Fibroblast of villous mesenchyme (primary cell): ENCODE results near the gene ATG9B. TPM values are rescaled to one million over a fixed set of nuclear protein-coding genes. Genes with fewer than 3 reads are reported as not detected.

Experiments used
- DNase-seq: peaks from one replicate; pipeline ENCODE4 v3.0.0-alpha.2; 2010; ENCODE audit warnings: low read depth
- H3K4me3 ChIP-seq: 2 replicates; pipeline ENCODE4 v1.5.1; 2011; ENCODE audit warnings: low read depth, mild to moderate bottlenecking, low read length
- total RNA-seq: library from RNA; depleted of rRNA; stranded (reverse); fragments of >200 nt; gene quantifications from 2 replicates; pipeline ENCODE4 v1.2.3, GENCODE V29; 2012
- TF ChIP-seq, protein P1 (sequence below): IDR thresholded peaks from 2 replicates; pipeline ENCODE4 v1.5.1; 2012; ENCODE audit warnings: low read depth, mild to moderate bottlenecking, low read length; ENCODE audit not compliant: insufficient read depth

Gene ATG9B
- total RNA-seq, 1 donor = under 0.01 TPM

DNA sequence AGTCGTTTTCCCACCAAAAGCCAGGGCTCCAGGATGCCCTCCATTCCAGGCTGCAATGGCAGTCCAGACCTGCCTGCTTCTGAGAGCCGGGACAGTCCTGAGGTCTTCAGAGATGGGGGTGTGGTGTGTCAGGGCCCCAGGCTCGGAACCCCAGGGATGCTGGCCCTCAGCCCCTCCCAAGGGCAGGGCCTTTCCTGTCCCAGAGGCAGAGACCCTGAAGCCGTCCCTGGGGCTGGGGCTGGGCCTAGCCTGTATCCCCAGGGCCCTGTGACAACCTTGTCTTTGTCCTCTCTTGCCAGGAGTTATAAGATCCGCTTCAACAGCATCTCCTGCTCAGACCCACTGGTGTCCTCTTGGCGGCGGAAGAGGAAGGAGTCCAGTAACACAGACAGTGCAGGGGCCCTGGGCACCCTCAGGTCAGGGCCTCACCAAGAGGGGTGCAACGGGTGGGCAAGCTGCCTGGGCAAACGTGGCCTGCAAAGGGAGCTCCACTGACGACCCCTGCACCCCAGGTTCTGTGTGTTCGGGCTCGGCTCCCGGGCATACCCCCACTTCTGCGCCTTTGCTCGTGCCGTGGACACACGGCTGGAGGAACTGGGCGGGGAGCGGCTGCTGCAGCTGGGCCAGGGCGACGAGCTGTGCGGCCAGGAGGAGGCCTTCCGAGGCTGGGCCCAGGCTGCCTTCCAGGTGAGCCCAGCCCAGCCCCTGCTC is 17.5 kb downstream of the ATG9B start:
- no peak overlapping the region for H3K4me3 ChIP-seq
- TF ChIP-seq, protein P1, sequence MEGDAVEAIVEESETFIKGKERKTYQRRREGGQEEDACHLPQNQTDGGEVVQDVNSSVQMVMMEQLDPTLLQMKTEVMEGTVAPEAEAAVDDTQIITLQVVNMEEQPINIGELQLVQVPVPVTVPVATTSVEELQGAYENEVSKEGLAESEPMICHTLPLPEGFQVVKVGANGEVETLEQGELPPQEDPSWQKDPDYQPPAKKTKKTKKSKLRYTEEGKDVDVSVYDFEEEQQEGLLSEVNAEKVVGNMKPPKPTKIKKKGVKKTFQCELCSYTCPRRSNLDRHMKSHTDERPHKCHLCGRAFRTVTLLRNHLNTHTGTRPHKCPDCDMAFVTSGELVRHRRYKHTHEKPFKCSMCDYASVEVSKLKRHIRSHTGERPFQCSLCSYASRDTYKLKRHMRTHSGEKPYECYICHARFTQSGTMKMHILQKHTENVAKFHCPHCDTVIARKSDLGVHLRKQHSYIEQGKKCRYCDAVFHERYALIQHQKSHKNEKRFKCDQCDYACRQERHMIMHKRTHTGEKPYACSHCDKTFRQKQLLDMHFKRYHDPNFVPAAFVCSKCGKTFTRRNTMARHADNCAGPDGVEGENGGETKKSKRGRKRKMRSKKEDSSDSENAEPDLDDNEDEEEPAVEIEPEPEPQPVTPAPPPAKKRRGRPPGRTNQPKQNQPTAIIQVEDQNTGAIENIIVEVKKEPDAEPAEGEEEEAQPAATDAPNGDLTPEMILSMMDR = no peak
- no peak for DNase-seq

DNA sequence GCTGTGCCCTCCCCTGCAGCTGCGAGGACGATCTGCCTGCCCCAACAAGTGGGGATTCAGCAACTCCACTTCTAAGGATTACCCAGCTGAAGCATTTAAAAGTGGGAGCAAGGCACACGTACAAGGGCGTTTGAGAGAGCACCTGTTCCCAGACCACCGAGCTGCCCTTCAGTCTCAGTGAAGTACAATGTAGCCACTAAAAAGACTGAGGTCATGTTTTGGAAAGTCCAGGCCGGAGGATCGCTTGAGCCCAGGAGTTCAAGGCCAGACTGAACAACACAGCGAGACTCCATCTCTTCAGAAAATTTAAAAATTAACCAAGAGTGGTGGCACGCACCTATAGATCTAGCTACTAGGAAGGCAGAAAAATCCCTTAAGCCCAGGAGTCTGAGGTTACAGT is 18.7 kb downstream of the ATG9B start:
- no peak overlapping the region for H3K4me3 ChIP-seq
- TF ChIP-seq, protein P1 = no peak

DNA sequence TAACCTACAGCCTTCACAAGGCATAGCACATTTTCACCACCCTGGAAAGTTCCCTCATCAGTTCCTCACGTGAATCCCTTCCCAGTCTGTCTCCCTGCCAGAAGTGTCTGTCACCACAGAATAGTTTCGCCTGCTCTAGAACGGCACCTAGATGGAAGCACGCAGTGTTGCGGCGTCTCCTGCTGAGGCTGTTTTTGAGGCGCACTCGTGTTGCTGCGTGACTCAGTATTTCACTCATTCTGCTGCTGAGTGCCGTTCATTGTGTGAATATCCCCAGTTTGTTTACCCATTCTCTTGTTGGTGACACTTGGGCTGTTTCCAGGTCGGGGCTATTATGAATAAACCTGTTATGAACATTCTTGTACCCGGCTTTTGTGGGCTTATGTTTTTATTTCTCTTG is 20.7 kb downstream of the ATG9B start:
- H3K4me3 ChIP-seq = no peak overlapping the region
- no peak for DNase-seq
- TF ChIP-seq, protein P1 = no peak

More for the DNA sequence above, 18.7 kb downstream of the ATG9B start:
- no peak for DNase-seq

DNA sequence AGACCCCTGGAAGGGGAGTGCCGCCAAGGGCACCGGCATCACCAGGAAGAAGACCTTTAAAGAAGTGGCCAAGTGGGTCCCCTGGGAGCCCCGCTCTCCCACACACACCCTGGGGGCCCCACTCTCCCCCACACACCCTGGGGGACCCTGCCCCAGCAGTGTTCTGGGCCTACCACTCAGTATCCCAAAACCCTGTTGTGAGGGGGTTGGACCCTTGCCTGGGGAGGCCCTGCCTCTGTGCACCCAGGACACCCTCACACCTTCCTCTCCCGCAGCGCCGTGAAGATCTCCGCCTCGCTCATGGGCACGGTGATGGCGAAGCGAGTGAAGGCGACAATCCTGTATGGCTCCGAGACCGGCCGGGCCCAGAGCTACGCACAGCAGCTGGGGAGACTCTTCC is 22.7 kb downstream of the ATG9B start:
- TF ChIP-seq, protein P1 = no peak
- H3K4me3 ChIP-seq = no peak overlapping the region
- DNase-seq = no peak

DNA sequence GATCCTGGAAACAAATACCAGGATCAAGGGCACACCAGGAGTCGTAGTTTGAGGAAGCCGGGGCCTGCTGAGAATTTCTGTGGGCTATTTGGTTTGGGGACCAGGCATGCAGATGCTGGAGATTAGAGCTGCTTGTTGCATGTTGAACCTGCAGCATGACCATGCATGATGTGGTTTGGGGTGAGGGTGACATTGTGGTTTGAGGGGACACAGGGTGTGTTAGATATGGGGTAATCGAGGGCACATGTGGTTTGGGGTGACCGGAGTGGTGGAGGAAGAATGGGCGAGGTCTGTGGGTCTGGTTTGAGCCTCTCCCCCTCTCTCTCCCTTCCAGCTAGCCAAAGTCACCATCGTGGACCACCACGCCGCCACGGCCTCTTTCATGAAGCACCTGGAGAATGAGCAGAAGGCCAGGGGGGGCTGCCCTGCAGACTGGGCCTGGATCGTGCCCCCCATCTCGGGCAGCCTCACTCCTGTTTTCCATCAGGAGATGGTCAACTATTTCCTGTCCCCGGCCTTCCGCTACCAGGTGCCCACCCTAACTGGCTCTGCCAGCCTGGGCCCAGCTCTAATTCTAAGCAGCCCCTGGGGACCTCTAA is 23.3 kb downstream of the ATG9B start:
- TF ChIP-seq, protein P1 = no peak
- DNase-seq = no peak
- H3K4me3 ChIP-seq = no peak overlapping the region

DNA sequence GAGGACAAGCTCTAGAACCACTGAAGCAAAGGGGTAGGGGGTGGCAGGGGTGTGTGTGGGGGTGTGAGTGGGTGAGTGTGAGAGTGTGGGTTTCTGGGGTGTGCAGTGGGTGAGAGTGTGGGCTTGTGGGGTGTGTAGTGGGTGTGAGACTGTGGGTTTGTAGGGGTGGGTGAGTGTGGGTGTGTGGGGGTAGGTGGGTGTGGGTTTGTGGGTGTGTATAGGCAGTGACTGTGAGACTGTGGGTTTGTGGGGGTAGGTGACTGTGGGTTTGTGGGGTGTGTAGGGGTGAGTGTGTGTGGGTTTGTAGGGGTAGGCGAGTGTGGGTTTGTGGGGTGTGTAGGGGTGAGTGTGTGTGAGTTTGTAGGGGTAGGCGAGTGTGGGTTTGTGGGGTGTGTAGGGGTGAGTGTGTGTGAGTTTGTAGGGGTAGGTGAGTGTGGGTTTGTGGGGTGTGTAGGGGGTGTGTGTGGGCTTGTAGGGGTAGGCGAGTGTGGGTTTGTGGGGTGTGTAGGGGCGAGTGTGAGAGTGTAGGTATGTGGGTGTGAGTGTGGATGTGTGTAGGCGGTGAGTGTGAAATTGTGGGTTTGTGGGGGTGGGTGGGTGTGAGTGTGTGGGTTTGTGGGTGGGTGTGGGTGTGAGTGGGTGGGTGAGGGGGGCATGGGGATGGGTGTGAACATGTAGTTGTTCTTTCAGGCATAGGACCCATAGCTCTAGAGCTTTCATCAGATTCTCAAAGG is 24.6 kb downstream of the ATG9B start:
- H3K4me3 ChIP-seq = no peak overlapping the region
- DNase-seq = no peak
- TF ChIP-seq, protein P1 = no peak
